HEK293 (cell line): ENCODE results near the gene CACYBP.

Experiments used
- AEBP2 ChIP-seq: fragments of 450-650 bp; formaldehyde crosslinking; IDR thresholded peaks from 2 replicates; pipeline ENCODE4 v1.5.1; 2016; ENCODE audit warnings: missing biosample characterization, missing genetic modification characterization, borderline replicate concordance
- EGR2 ChIP-seq: fragments of 450-650 bp; formaldehyde crosslinking; IDR thresholded peaks from 2 replicates; pipeline ENCODE4 v1.5.1; 2016; ENCODE audit warnings: low read depth, missing biosample characterization, missing genetic modification characterization
- GFI1B ChIP-seq: fragments of 450-650 bp; formaldehyde crosslinking; IDR thresholded peaks from 2 replicates; pipeline ENCODE4 v1.5.1; 2016; ENCODE audit warnings: missing biosample characterization, missing genetic modification characterization
- GLIS2 ChIP-seq: fragments of 450-650 bp; formaldehyde crosslinking; IDR thresholded peaks from 2 replicates; pipeline ENCODE4 v1.5.1; 2016; ENCODE audit warnings: missing biosample characterization, missing genetic modification characterization
- HOXD13 ChIP-seq: sonication (generic); formaldehyde crosslinking; IDR thresholded peaks from 2 replicates; pipeline ENCODE4 v1.8.0; 2022; ENCODE audit warnings: missing genetic modification reagents, borderline replicate concordance
- MYNN ChIP-seq: fragments of 450-650 bp; formaldehyde crosslinking; IDR thresholded peaks from 2 replicates; pipeline ENCODE4 v1.5.1; 2016; ENCODE audit warnings: missing biosample characterization, missing genetic modification characterization, borderline replicate concordance
- SALL2 ChIP-seq: fragments of 450-650 bp; formaldehyde crosslinking; IDR thresholded peaks from 2 replicates; pipeline ENCODE4 v1.5.0; 2017; ENCODE audit warnings: missing biosample characterization, mild to moderate bottlenecking, missing genetic modification characterization, borderline replicate concordance
- SCRT1 ChIP-seq: fragments of 450-650 bp; formaldehyde crosslinking; IDR thresholded peaks from 2 replicates; pipeline ENCODE4 v1.5.1; 2016; ENCODE audit warnings: missing biosample characterization, missing genetic modification characterization, borderline replicate concordance
- SCRT2 ChIP-seq: fragments of 450-650 bp; formaldehyde crosslinking; IDR thresholded peaks from 2 replicates; pipeline ENCODE4 v1.5.1; 2016; ENCODE audit warnings: missing biosample characterization, missing genetic modification characterization
- SETDB1 ChIP-seq: IDR thresholded peaks from one replicate; pipeline ENCODE4 v1.6.1; 2017; ENCODE audit warnings: mild to moderate bottlenecking, low read length, moderate library complexity, mixed read lengths; ENCODE audit not compliant: insufficient read length
- SP7 ChIP-seq: fragments of 450-650 bp; formaldehyde crosslinking; IDR thresholded peaks from 2 replicates; pipeline ENCODE4 v1.5.1; 2016; ENCODE audit warnings: missing biosample characterization, missing genetic modification characterization
- ZBTB8A ChIP-seq: fragments of 450-650 bp; formaldehyde crosslinking; IDR thresholded peaks from 2 replicates; pipeline ENCODE4 v1.5.1; 2016; ENCODE audit warnings: missing biosample characterization, missing genetic modification characterization
- ZNF10 ChIP-seq: fragments of 450-650 bp; formaldehyde crosslinking; IDR thresholded peaks from 2 replicates; pipeline ENCODE4 v1.5.1; 2017; ENCODE audit warnings: missing biosample characterization, missing genetic modification characterization
- ZNF133 ChIP-seq: fragments of 450-650 bp; formaldehyde crosslinking; IDR thresholded peaks from 2 replicates; pipeline ENCODE4 v1.5.1; 2016; ENCODE audit warnings: missing biosample characterization, missing genetic modification characterization
- ZNF146 ChIP-seq: fragments of 450-650 bp; formaldehyde crosslinking; IDR thresholded peaks from 2 replicates; pipeline ENCODE4 v1.5.1; 2016; ENCODE audit warnings: missing biosample characterization, missing genetic modification characterization
- ZNF16 ChIP-seq: fragments of 450-650 bp; formaldehyde crosslinking; IDR thresholded peaks from 2 replicates; pipeline ENCODE4 v1.5.1; 2016; ENCODE audit warnings: low read depth, missing biosample characterization, missing genetic modification characterization
- ZNF2 ChIP-seq: fragments of 450-650 bp; formaldehyde crosslinking; IDR thresholded peaks from 2 replicates; pipeline ENCODE4 v1.5.1; 2016; ENCODE audit warnings: missing biosample characterization, missing genetic modification characterization
- ZNF335 ChIP-seq: fragments of 450-650 bp; formaldehyde crosslinking; conservative IDR thresholded peaks from 2 replicates; pipeline ENCODE4 v1.5.1; 2016; ENCODE audit warnings: missing biosample characterization, missing genetic modification characterization
- ZNF350 ChIP-seq: fragments of 450-650 bp; formaldehyde crosslinking; IDR thresholded peaks from 2 replicates; pipeline ENCODE4 v1.5.0; 2017; ENCODE audit warnings: missing biosample characterization, mild to moderate bottlenecking, missing genetic modification characterization
- ZNF404 ChIP-seq: fragments of 450-650 bp; formaldehyde crosslinking; IDR thresholded peaks from 2 replicates; pipeline ENCODE4 v1.5.1; 2017; ENCODE audit warnings: missing biosample characterization, missing genetic modification characterization
- ZNF449 ChIP-seq: fragments of 450-650 bp; formaldehyde crosslinking; IDR thresholded peaks from 2 replicates; pipeline ENCODE4 v1.5.1; 2017; ENCODE audit warnings: missing biosample characterization, mild to moderate bottlenecking, missing genetic modification characterization, moderate library complexity
- ZNF596 ChIP-seq: fragments of 450-650 bp; IDR thresholded peaks from 2 replicates; pipeline ENCODE4 v1.5.0; 2018; ENCODE audit warnings: missing biosample characterization, mild to moderate bottlenecking, missing genetic modification characterization, moderate library complexity
- ZNF660 ChIP-seq: fragments of 450-650 bp; IDR thresholded peaks from 2 replicates; pipeline ENCODE4 v1.5.1; 2018; ENCODE audit warnings: missing biosample characterization, mild to moderate bottlenecking, missing genetic modification characterization
- ZNF692 ChIP-seq: fragments of 450-650 bp; formaldehyde crosslinking; IDR thresholded peaks from 2 replicates; pipeline ENCODE4 v1.5.1; 2016; ENCODE audit warnings: missing biosample characterization, missing genetic modification characterization
- TF ChIP-seq, protein P1 (sequence below): fragments of 450-650 bp; formaldehyde crosslinking; IDR thresholded peaks from 2 replicates; pipeline ENCODE4 v1.5.1; 2016; ENCODE audit warnings: missing biosample characterization, missing genetic modification characterization
- TF ChIP-seq, protein P2 (sequence below): fragments of 450-650 bp; formaldehyde crosslinking; IDR thresholded peaks from 2 replicates; pipeline ENCODE4 v1.5.1; 2016; ENCODE audit warnings: missing biosample characterization, missing genetic modification characterization
- TF ChIP-seq, protein P3 (sequence below): fragments of 450-650 bp; formaldehyde crosslinking; IDR thresholded peaks from 2 replicates; pipeline ENCODE4 v1.5.1; 2016; ENCODE audit warnings: missing biosample characterization, missing genetic modification characterization

CACYBP gene

GRCh38 chr1:175023043-175023921 lies 23.5 kb downstream of the CACYBP start, which contains the start of gene MRPS14 (continued):
- TF ChIP-seq ZNF335 (tag by site-specific recombination) (peak; percentile 68), ZNF350 (tag by site-specific recombination) (no peak), SALL2 (no peak), ZNF10 (tag by site-specific recombination) (no peak), HOXD13 (CRISPR knock-in tag) (no peak; the same call in 1 of the 2 replicates), ZNF404 (tag by site-specific recombination) (no peak), ZBTB8A (tag by site-specific recombination) (peak; percentile 30; the same call in 1 of the 2 replicates), GLIS2 (tag by site-specific recombination) (peak; percentile 71), ZNF133 (tag by site-specific recombination) (no peak), SETDB1 (peak; percentile 24), MYNN (no peak), ZNF146 (tag by site-specific recombination) (0 out of 2 replicates have a peak, but pooled peaks have one; percentile 3), ZNF692 (tag by site-specific recombination) (peak; percentile 81), ZNF2 (tag by site-specific recombination) (peak; percentile 93), ZNF596 (tag by site-specific recombination) (no peak), GFI1B (tag by site-specific recombination) (0 out of 2 replicates have a peak, but pooled peaks have one; percentile 13), AEBP2 (tag by site-specific recombination) (no peak), SP7 (peak; percentile 87), EGR2 (tag by site-specific recombination) (peak; percentile 68), ZNF16 (no peak), SCRT2 (tag by site-specific recombination) (peak; percentile 60; the same call in 1 of the 2 replicates), ZNF660 (peak; percentile 98), SCRT1 (tag by site-specific recombination) (no peak; the same call in 1 of the 2 replicates), ZNF449 (tag by site-specific recombination) (no peak)
- TF ChIP-seq, protein P1, sequence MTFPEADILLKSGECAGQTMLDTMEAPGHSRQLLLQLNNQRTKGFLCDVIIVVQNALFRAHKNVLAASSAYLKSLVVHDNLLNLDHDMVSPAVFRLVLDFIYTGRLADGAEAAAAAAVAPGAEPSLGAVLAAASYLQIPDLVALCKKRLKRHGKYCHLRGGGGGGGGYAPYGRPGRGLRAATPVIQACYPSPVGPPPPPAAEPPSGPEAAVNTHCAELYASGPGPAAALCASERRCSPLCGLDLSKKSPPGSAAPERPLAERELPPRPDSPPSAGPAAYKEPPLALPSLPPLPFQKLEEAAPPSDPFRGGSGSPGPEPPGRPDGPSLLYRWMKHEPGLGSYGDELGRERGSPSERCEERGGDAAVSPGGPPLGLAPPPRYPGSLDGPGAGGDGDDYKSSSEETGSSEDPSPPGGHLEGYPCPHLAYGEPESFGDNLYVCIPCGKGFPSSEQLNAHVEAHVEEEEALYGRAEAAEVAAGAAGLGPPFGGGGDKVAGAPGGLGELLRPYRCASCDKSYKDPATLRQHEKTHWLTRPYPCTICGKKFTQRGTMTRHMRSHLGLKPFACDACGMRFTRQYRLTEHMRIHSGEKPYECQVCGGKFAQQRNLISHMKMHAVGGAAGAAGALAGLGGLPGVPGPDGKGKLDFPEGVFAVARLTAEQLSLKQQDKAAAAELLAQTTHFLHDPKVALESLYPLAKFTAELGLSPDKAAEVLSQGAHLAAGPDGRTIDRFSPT (tag by site-specific recombination) = no peak
- TF ChIP-seq, protein P2, sequence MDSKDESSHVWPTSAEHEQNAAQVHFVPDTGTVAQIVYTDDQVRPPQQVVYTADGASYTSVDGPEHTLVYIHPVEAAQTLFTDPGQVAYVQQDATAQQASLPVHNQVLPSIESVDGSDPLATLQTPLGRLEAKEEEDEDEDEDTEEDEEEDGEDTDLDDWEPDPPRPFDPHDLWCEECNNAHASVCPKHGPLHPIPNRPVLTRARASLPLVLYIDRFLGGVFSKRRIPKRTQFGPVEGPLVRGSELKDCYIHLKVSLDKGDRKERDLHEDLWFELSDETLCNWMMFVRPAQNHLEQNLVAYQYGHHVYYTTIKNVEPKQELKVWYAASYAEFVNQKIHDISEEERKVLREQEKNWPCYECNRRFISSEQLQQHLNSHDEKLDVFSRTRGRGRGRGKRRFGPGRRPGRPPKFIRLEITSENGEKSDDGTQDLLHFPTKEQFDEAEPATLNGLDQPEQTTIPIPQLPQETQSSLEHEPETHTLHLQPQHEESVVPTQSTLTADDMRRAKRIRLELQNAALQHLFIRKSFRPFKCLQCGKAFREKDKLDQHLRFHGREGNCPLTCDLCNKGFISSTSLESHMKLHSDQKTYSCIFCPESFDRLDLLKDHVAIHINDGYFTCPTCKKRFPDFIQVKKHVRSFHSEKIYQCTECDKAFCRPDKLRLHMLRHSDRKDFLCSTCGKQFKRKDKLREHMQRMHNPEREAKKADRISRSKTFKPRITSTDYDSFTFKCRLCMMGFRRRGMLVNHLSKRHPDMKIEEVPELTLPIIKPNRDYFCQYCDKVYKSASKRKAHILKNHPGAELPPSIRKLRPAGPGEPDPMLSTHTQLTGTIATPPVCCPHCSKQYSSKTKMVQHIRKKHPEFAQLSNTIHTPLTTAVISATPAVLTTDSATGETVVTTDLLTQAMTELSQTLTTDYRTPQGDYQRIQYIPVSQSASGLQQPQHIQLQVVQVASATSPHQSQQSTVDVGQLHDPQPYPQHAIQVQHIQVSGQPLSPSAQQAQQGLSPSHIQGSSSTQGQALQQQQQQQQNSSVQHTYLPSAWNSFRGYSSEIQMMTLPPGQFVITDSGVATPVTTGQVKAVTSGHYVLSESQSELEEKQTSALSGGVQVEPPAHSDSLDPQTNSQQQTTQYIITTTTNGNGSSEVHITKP (tag by site-specific recombination) = peak; percentile 51
- TF ChIP-seq, protein P3, sequence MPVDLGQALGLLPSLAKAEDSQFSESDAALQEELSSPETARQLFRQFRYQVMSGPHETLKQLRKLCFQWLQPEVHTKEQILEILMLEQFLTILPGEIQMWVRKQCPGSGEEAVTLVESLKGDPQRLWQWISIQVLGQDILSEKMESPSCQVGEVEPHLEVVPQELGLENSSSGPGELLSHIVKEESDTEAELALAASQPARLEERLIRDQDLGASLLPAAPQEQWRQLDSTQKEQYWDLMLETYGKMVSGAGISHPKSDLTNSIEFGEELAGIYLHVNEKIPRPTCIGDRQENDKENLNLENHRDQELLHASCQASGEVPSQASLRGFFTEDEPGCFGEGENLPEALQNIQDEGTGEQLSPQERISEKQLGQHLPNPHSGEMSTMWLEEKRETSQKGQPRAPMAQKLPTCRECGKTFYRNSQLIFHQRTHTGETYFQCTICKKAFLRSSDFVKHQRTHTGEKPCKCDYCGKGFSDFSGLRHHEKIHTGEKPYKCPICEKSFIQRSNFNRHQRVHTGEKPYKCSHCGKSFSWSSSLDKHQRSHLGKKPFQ = no peak
